Colonic mucosa (tissue), 4 donors: ENCODE results near the gene IL12RB1. TPM values are rescaled to one million over a fixed set of nuclear protein-coding genes. Genes with fewer than 3 reads are reported as not detected.

Experiments
- DNase-seq: peaks from one replicate; pipeline ENCODE4 v3.0.0-alpha.2; 2020
- H3K27ac ChIP-seq: fragments of 200-600 bp; one replicate; pipeline ENCODE4 v1.8.0; 2021
- H3K27me3 ChIP-seq: fragments of 200-600 bp; one replicate; pipeline ENCODE4 v1.8.0; 2021
- H3K36me3 ChIP-seq: fragments of 200-600 bp; one replicate; pipeline ENCODE4 v1.8.0; 2021
- H3K4me1 ChIP-seq: fragments of 200-600 bp; one replicate; pipeline ENCODE4 v1.8.0; 2021; ENCODE audit warnings: mild to moderate bottlenecking
- H3K4me3 ChIP-seq: fragments of 200-600 bp; one replicate; pipeline ENCODE4 v1.8.0; 2021
- H3K9ac ChIP-seq, 2 donors: one replicate each; pipeline ENCODE4 v1.7.0; 2013; ENCODE audit warnings: control low read depth in 2 of 2, low read depth in 2 of 2, low read length in 2 of 2
- H3K9me3 ChIP-seq: fragments of 200-600 bp; one replicate; pipeline ENCODE4 v1.8.0; 2021
- CTCF ChIP-seq: fragments of 200-600 bp; IDR thresholded peaks from one replicate; pipeline ENCODE4 v1.8.0; 2022; ENCODE audit warnings: antibody characterized with exemption, mild to moderate bottlenecking
- intact Hi-C: fragments of 100-400 bp; cut with DNase I; formaldehyde crosslinking; loops from one replicate; pipeline ENCODE4 v1.14.1; 2022
- total RNA-seq, 2 donors: library from RNA; stranded (reverse); fragmentation: NEBNext Ultra II Directional in 1 of 2; extraction: Animal tissue kit (Norgen Biotek cat#: 25700) in 1 of 2; gene quantifications; one replicate each; pipeline ENCODE4 v1.2.1, GENCODE V29; 2021
- donor health status: healthy.
- donor health status: DM: no; HTN: no; CAD: no.
- donor health status: DM: no; HTN: no; CAD: no.

The IL12RB1 gene
- total RNA-seq, 2 donors from 2014 or later = 0.53 to 1.1 TPM

GRCh38 chr19:18060472-18060871, 26.3 kb downstream of the IL12RB1 start:
- Histone ChIP-seq H3K4me1 (no peaks in the 10 kb centered on the region), H3K9me3 (no peaks in the 10 kb centered on the region), H3K4me3 (no peak overlapping the region), H3K27me3 (no peaks in the 10 kb centered on the region), H3K9ac (no peak overlapping the region), H3K27ac (no peak overlapping the region), H3K36me3 (no peaks in the 10 kb centered on the region)
- intact Hi-C loops = no loop called here
- TF ChIP-seq CTCF = no peak
- no peak for DNase-seq

GRCh38 chr19:18059902-18060301, 26.8 kb downstream of the IL12RB1 start:
- intact Hi-C loops = loop anchor here (5.0 kb wide), 1 partner anchor 123 kb away; no protein-coding TSS in a partner anchor
- H3K36me3 ChIP-seq = no peaks in the 10 kb centered on the region

GRCh38 chr19:18059297-18059696, 27.4 kb downstream of the IL12RB1 start:
- H3K9me3 ChIP-seq = no peaks in the 10 kb centered on the region
- TF ChIP-seq CTCF = no peak
- H3K27ac ChIP-seq = no peak overlapping the region
- no peak overlapping the region for H3K9ac ChIP-seq
- no peak overlapping the region for H3K4me3 ChIP-seq
- no peaks in the 10 kb centered on the region for H3K27me3 ChIP-seq
- no peaks in the 10 kb centered on the region for H3K36me3 ChIP-seq
- intact Hi-C loops = loop anchor here (5.0 kb wide), 1 partner anchor 122 kb away; no protein-coding TSS in a partner anchor
- H3K4me1 ChIP-seq = no peaks in the 10 kb centered on the region
- DNase-seq = no peak

More at GRCh38 chr19:18059902-18060301, 26.8 kb downstream of the IL12RB1 start:
- Histone ChIP-seq H3K9ac (no peak overlapping the region), H3K4me1 (no peaks in the 10 kb centered on the region), H3K4me3 (no peak overlapping the region), H3K9me3 (no peaks in the 10 kb centered on the region), H3K27me3 (no peaks in the 10 kb centered on the region), H3K27ac (no peak overlapping the region)
- no peak for TF ChIP-seq CTCF
- no peak for DNase-seq

GRCh38 chr19:18058208-18059009, 28.3 kb downstream of the IL12RB1 start:
- peak overlapping the region; percentile 65 for H3K27ac ChIP-seq
- peak overlapping the region; percentile 8 for H3K4me3 ChIP-seq
- intact Hi-C loops = loop anchor here (1.0 to 5.0 kb wide), 2 partner anchors 51 to 121 kb away; no protein-coding TSS in a partner anchor
- H3K9me3 ChIP-seq = no peaks in the 10 kb centered on the region
- no peaks in the 10 kb centered on the region for H3K4me1 ChIP-seq
- no peaks in the 10 kb centered on the region for H3K36me3 ChIP-seq
- peak; percentile 96 for TF ChIP-seq CTCF
- H3K9ac ChIP-seq = peak overlapping the region; percentile 33 to 61
- no peaks in the 10 kb centered on the region for H3K27me3 ChIP-seq
- DNase-seq = peak; percentile 83

GRCh38 chr19:18057557-18057956, 29.2 kb downstream of the IL12RB1 start:
- intact Hi-C loops = loop anchor here (5.0 kb wide), 1 partner anchor 120 kb away; no protein-coding TSS in a partner anchor
- DNase-seq = peak; percentile 59

More at GRCh38 chr19:18057557-18057956, 29.2 kb downstream of the IL12RB1 start:
- H3K27ac ChIP-seq = peak overlapping the region; percentile 65
- TF ChIP-seq CTCF = no peak
- no peaks in the 10 kb centered on the region for H3K4me1 ChIP-seq
- H3K9me3 ChIP-seq = no peaks in the 10 kb centered on the region
- H3K4me3 ChIP-seq = no peak overlapping the region
- no peaks in the 10 kb centered on the region for H3K36me3 ChIP-seq
- H3K27me3 ChIP-seq = no peaks in the 10 kb centered on the region
- no peak overlapping the region for H3K9ac ChIP-seq
